GM12873 (cell line): Measurements from ENCODE around the gene MEPCE.

Source experiments
- TF ChIP-seq, protein P1 (sequence below): IDR thresholded peaks from 2 replicates; pipeline ENCODE4 v1.5.1; 2012; ENCODE audit warnings: low read depth, mild to moderate bottlenecking, moderate library complexity, low read length, control low read depth; ENCODE audit not compliant: insufficient read depth; ENCODE audit errors: missing control alignments

MEPCE gene

DNA sequence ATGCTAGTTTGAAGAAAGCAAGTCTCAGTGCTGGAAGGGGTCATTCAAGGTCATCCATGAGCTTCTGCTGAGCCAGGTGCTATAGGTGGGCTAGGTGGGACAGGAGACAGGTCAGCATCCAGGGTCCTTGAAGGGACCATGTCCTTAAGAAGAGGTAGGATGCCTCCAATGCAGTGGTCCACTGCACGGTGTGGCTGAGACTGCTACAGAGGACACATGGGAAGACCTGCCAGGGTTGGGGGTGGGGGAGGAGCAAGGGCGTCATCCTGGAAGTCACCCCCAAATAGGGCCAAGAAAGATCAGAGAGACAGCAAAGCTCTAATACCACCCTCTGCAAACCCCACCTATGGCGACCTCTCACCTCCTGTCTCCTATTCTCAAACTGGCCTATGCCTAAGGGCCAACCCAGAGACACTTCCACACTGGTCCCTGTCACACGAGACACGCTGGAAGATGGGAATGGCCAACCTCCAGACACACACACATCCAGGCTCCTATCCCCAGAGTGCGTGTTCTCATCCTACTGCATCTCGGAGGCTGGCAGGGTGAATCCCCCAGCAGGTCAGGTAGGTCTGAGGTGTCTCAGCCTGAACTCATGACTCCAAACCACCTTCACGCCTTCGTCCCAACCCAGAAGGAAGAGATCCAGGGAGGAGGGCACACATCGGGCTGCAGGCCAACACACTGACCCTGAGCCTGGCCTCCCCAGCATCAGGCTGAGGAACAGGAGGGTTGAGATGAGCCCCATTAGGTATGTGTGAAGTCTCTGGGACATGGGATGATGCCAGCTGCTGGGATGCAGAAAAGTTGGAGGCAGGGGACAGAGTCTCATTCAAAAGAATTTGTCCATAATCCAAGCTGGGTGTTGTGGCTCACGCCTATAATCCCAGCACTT, 12.3 kb downstream of the MEPCE start:
- TF ChIP-seq, protein P1, sequence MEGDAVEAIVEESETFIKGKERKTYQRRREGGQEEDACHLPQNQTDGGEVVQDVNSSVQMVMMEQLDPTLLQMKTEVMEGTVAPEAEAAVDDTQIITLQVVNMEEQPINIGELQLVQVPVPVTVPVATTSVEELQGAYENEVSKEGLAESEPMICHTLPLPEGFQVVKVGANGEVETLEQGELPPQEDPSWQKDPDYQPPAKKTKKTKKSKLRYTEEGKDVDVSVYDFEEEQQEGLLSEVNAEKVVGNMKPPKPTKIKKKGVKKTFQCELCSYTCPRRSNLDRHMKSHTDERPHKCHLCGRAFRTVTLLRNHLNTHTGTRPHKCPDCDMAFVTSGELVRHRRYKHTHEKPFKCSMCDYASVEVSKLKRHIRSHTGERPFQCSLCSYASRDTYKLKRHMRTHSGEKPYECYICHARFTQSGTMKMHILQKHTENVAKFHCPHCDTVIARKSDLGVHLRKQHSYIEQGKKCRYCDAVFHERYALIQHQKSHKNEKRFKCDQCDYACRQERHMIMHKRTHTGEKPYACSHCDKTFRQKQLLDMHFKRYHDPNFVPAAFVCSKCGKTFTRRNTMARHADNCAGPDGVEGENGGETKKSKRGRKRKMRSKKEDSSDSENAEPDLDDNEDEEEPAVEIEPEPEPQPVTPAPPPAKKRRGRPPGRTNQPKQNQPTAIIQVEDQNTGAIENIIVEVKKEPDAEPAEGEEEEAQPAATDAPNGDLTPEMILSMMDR = no peak

DNA sequence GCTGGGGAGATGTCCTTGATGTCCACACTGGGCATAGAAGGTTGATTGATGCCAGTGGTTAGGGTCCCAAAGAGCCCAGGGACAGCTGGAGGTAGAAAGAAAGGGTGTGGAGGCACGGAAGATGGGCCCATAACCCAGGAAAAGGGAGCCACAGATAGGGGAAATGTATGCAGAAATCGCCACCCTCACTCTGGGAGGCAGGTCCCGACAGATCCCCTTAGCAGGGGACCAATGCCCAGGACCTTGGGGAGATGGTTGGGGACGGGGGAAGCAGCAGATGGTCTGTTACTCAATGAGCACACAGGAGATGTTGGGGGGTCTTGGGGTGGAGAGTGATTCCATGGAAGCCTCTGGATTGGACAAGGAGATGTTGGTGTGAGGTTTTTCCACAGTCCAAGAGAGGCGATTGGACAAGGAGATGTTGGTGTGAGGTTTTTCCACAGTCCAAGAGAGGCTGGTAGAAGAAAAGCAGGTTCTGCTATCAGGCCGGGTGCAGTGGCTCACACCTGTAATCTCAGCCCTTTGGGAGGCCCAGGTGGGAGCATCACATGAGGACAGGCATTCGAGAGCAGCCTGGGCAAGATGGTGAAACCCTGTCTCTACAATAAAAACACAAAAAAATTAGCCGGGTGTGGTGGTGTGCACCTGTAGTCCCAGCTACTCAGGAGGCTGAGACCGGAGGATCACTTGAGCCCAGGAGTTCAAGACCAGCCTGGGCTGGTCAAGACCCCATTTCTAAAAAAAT, 13.6 kb downstream of the MEPCE start:
- TF ChIP-seq, protein P1 = no peak

DNA sequence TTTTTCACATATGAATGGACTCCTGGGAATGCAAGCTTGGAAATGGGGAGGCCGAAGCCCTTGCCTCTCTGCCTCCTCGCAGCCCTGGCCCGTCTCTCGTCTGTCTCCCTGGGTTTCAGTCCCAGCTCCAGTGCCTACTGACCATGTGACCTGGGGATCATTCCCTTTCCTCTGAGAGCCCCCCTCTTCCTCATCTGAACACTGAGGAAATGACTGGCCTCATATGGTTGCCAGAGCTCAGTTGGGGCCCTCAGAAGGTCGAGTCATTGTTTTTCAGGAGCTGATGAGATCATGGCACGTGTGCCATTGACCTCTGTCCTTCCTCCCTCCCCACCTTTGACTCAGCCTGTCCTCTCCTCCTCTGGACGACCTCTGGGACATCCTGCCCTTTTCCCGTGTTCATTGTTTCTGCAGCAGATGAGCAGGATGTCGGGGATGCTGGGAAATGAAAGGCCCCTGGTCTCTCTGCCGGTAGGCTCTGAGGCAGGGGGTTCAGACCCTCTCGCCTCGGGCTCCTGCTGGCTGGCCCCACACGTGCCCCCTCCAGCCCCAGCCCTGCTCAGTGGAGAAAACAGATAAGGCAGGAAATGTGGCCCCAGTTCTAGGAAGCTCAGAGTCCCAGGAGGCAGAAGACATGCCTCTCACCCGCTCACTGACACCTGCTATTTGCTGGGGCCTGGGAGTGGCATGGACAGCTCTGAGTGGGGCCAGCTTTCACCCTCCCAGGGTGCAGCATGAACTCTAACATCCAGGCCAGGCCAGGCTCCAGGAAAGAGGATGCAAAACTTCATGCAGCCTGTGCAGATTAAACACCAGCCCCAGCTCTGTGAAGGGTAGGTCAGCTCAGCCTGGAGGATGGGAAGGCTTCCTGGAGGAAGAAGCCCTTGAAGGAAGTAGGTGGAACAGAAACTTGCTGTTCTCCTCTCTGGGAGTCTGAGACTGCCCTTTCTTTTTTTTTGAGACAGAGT, 15.0 kb downstream of the MEPCE start:
- TF ChIP-seq, protein P1 = no peak

DNA sequence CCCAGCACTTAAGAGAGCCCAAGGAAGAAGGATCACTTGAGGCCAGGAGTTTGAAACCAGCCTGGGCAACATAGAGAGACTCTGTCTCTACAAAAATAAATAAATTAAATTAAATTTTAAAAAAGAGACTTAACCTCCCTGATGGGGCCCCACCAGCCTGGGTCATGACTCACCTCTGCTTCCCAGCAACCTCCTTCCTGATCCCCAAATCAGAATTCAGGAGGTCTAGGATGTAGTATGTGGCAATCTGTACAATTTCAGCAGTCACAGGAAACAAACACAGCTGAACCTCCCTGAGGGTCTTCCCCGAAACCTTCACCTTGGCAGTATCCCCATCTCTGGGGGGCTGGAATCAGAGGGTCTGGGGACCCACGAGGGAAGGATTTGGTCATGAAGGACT, 16.4 kb downstream of the MEPCE start:
- TF ChIP-seq, protein P1 = no peak

DNA sequence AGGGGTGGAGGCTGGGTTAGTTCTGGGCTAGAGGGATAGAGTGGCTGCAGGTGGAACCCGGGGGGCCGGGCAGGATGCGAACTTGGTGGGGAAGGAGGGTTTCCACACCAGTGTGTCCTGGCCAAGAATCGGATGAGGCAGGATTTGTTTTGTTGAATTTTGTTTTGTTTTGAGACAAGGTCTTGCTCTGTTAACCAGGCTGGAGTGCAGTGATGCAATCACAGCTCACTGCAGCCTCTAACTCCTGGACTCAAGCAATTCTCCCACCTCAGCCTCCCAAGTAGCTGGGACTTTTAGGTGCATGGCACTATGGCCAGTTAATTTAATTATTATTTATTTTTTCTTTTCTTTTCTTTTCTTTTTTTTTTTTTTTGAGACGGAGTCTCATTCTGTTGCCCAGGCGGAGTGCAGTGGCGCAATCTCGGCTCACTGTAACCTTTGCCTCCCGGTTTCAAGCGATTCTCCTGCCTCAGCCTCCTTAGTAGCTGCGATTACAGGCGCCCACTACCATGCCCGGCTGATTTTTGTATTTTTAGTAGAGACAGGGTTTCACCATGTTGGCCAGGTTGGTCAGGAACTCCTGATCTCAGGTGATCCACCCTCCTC, 19.7 kb downstream of the MEPCE start:
- TF ChIP-seq, protein P1 = no peak

DNA sequence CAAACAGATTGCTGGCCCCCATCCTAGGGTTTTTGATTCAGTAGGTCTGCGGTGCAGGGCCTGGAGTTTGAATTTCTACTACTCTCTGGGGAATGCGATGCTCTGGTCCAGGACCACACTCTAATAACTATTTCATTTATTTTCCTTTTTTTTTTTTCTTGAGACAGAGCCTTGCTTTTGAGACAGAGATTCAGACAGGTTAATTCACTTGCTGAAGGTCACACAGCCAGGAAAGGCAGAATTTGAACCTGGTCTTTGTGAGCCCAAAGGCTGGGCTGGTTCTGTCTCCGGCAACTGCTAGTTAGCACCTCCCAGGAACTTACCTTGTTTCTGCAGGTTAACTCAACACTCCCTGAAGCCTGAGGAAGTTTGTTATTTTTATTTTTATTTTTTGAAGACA, 22.9 kb downstream of the MEPCE start:
- TF ChIP-seq, protein P1 = no peak
